Bronchial epithelial cell (primary cell): ENCODE measurements around the gene C1QL1. TPM values are rescaled to one million over a fixed set of nuclear protein-coding genes. Genes with fewer than 3 reads are reported as not detected.

ENCODE experiments used
- DNase-seq: peaks from one replicate; pipeline ENCODE4 v3.0.0-alpha.2; 2010; ENCODE audit warnings: low read depth
- FAIRE-seq: peaks from 2 replicates; lab custom pipeline; 2011; peaks lifted over from hg19 to GRCh38; lab: Jason Lieb, UNC
- H3K27me3 ChIP-seq: 2 replicates; pipeline ENCODE4 v1.5.1; 2011; ENCODE audit warnings: low read length; ENCODE audit not compliant: control insufficient read depth, insufficient read depth
- H3K36me3 ChIP-seq: 2 replicates; pipeline ENCODE4 v1.5.1; 2011; ENCODE audit warnings: low read length; ENCODE audit not compliant: control insufficient read depth, insufficient read depth
- H3K4me3 ChIP-seq: 2 replicates; pipeline ENCODE4 v1.5.1; 2011; ENCODE audit warnings: mild to moderate bottlenecking, low read depth, low read length, control low read depth
- total RNA-seq: library from RNA; depleted of rRNA; stranded (reverse); fragments of >200 nt; gene quantifications from 2 replicates; pipeline ENCODE4 v1.2.1, GENCODE V29; 2014
- TF ChIP-seq, protein P1 (sequence below): IDR thresholded peaks from 2 replicates; pipeline ENCODE4 v1.5.1; 2011; ENCODE audit warnings: mild to moderate bottlenecking, moderate library complexity, low read length, control low read depth, inconsistent platforms; ENCODE audit not compliant: insufficient read depth, severe bottlenecking

Gene C1QL1
- total RNA-seq, 1 donor from 2014 or later: not detected

DNA sequence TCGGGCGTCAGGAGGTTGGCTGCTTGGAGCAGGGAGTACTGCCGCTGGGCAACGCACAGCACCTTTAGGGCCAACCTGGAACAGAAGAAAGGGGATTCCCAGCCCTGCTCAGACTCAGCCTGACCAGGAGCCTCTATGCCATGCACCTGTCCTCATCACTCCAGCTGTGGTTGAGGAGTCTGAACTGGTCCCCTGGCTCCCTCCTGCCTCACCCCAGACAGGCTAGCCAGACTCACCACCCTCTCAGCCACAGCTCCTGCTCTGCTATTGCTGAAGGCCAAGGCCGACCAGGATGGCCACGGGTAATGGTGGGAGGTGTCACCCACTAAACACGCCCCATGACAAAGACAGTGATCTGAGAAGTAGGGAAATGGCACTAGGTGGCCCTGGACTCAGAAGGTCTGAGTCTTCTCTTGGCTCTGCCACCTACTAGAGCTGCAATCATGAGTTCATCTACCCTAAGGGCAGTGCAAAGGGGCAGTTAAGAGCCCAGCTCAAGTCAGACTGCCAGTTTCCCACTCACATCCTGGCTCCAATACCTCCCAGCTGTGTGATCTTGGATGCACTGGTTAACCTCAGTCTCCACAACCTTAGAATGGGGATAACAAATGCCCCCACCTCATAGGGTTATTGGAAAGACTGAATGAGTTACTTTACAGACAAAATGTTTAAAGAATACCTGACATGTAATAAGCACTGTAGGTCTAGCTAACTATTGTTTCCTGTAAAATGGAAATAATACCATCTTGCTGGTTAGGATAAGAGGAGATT lies 39.0 kb downstream of the C1QL1 start:
- TF ChIP-seq, protein P1, sequence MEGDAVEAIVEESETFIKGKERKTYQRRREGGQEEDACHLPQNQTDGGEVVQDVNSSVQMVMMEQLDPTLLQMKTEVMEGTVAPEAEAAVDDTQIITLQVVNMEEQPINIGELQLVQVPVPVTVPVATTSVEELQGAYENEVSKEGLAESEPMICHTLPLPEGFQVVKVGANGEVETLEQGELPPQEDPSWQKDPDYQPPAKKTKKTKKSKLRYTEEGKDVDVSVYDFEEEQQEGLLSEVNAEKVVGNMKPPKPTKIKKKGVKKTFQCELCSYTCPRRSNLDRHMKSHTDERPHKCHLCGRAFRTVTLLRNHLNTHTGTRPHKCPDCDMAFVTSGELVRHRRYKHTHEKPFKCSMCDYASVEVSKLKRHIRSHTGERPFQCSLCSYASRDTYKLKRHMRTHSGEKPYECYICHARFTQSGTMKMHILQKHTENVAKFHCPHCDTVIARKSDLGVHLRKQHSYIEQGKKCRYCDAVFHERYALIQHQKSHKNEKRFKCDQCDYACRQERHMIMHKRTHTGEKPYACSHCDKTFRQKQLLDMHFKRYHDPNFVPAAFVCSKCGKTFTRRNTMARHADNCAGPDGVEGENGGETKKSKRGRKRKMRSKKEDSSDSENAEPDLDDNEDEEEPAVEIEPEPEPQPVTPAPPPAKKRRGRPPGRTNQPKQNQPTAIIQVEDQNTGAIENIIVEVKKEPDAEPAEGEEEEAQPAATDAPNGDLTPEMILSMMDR: no peak
- Histone ChIP-seq H3K27me3 (no peaks in the 10 kb centered on the region), H3K4me3 (no peak overlapping the region), H3K36me3 (peaks cover 5% of the 10 kb centered on the region)
- peak; percentile 77 for FAIRE-seq
- DNase-seq: no peak

DNA sequence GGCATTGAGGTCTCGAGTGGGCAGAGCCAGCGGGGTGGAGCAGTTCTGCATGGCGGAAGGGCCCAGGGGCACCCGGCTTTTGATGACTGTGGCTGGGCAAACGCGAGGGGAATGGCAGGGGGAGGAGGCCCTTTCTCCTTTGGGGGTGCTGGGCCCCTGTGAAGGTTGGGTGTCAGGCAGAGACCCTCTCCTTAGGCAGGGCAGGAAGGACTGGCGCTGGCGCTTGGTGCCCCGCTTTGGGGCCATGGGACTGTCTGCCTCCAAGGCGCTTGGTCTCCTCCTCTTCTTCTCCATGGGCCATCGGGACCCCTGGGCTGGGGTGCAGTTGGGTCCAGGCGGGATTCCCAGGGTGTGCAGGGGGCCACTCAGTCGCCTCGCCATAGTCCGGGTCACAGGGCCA lies 40.0 kb downstream of the C1QL1 start:
- Histone ChIP-seq H3K4me3 (no peak overlapping the region), H3K27me3 (no peaks in the 10 kb centered on the region), H3K36me3 (peaks cover 5% of the 10 kb centered on the region)
- TF ChIP-seq, protein P1: no peak
- no peak for FAIRE-seq
- no peak for DNase-seq

DNA sequence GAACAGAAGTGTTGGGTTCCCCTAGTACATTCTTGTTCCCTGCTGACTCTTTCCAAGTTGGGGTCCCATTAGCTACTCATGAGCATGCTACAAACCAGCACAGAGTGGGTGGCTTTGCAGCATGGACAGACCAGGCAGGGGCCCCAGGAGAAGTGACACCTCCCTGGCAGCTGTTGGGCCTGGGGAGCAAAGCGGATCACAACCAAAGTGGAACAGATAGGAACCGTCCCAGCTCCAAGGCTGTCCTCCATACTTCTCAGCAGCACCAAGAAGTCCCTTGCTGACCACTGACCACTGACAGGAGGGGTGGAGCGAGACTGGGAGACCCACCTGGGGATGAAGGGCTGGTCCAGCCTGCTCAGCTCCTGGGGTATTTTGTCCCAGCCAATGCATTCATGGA lies 40.4 kb downstream of the C1QL1 start:
- FAIRE-seq (no peak), DNase-seq (no peak)
- TF ChIP-seq, protein P1: no peak
- Histone ChIP-seq H3K27me3 (no peaks in the 10 kb centered on the region), H3K4me3 (no peak overlapping the region), H3K36me3 (peaks cover 5% of the 10 kb centered on the region)

DNA sequence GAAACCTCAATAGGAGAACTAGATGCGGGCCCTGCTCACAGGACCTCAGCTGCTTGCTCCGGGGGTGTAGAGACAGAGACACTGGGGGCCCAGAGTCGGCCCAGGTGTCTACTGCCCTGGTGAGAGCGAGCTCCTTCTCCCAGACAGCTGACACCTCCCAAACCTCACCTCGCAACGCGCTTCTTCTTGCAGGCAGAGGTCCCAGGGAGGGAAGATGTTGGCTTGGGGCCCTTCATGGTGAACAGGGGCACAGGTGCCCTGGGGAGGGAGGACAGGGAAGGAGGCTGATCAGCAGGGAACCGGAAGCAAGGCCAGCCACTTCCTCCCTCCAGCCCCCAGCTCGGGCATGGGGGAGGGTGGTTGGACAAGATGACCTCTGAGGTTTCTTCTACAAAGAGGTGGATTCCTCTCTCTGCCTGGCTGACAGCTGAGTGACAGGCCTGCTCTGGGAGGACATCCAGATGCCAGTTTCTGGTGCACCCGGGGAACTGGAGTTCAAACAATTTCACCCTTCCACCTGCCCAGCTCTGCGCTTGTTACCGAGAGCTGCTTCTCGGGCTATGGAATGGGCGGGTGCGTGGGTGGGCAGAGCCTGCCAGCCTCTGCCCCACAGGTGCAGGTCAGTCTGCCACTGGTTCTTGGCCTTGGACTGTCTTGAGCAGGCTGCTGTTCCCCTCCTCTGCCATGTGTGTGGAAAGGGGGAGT lies 41.1 kb downstream of the C1QL1 start:
- peaks cover 5% of the 10 kb centered on the region for H3K36me3 ChIP-seq
- H3K4me3 ChIP-seq: no peak overlapping the region
- TF ChIP-seq, protein P1: no peak
- no peak for DNase-seq
- H3K27me3 ChIP-seq: no peaks in the 10 kb centered on the region
- FAIRE-seq: no peak

DNA sequence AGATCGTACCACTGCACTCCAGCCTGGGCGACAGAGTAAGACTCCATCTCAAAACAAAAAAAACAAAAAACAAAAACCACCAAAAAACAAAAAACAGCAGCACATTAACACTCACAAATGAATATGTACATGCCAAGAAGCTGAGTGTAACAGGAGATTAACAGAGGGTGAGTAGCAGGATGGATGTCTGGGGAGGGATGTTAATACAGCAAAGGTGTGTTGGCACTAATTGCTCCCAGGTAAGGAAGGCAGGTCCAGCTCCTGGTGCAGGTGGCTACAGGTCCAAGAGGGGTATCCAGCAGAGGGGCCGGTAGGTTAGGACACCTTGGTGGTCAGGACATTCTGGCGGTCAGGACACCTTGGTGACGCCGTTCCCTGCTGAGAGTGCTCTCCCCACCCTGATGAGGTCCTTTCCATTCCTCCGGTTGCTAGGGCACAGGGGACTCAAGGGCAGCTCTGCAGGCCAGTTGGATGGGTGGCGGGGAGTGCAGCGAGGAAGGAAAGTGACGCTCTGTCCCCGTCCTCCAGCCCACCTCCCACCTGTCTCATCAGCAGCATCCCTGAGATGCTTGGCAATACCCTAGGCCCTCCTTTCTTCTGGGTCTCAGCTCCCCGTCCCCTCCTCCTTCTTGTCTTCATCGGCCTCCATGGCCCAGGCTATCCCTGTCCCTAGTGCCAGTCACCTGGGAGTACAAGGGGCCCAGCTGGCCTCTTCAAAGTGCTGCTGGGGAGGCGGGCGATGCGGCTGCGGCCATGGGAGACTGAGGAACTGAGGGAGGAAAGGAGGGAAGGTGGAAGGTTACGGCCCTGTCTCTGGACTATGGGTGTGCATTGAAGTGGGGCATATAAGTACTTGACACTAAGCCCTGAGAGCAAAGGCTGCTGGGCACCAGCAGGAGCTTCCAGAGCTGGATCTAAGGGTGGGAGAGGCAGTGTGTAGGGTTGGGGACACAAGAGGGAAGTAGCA lies 42.1 kb downstream of the C1QL1 start:
- peak; percentile 75 for FAIRE-seq
- H3K36me3 ChIP-seq: peaks cover 5% of the 10 kb centered on the region

More for the DNA sequence above, 42.1 kb downstream of the C1QL1 start:
- TF ChIP-seq, protein P1: no peak
- Histone ChIP-seq H3K4me3 (no peak overlapping the region), H3K27me3 (no peaks in the 10 kb centered on the region)
- DNase-seq: no peak
